Forelimb muscle (tissue), 1 donor: ENCODE results near the gene RHO. TPM values are rescaled to one million over a fixed set of nuclear protein-coding genes. Genes with fewer than 3 reads are reported as not detected.

Source experiments
- DNase-seq: peaks from one replicate; pipeline ENCODE4 v3.0.0-alpha.2; 2013; ENCODE audit warnings: low read depth
- polyA plus RNA-seq: library from polyadenylated mRNA; unstranded; fragments of 120-200 nt; gene quantifications from one replicate; pipeline ENCODE4 v1.2.1, GENCODE V29; 2013; ENCODE audit not compliant: insufficient read length

The RHO gene
- polyA plus RNA-seq, 1 donor, result 0.09 TPM

DNA sequence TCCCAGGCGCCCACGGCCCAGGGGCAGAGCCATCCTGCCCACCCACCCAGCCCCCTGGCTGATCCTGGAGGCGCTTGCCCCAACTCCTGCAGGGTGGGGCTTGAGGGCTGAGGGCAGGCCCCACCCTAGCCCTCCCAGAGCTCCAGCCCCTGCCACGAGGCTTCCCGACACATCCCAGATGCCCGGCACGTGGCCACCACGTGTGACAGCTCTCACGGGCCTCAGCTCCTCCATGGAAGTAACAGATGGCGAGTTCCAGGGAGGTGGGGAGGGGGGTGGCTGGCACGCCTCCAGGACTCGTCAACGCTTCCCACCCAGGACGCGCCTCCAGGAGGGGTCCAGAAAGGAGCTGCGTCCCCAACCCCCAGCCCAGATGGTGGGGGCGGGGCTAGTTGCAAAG lies 48.9 kb downstream of the RHO start:
- DNase-seq, result no peak

DNA sequence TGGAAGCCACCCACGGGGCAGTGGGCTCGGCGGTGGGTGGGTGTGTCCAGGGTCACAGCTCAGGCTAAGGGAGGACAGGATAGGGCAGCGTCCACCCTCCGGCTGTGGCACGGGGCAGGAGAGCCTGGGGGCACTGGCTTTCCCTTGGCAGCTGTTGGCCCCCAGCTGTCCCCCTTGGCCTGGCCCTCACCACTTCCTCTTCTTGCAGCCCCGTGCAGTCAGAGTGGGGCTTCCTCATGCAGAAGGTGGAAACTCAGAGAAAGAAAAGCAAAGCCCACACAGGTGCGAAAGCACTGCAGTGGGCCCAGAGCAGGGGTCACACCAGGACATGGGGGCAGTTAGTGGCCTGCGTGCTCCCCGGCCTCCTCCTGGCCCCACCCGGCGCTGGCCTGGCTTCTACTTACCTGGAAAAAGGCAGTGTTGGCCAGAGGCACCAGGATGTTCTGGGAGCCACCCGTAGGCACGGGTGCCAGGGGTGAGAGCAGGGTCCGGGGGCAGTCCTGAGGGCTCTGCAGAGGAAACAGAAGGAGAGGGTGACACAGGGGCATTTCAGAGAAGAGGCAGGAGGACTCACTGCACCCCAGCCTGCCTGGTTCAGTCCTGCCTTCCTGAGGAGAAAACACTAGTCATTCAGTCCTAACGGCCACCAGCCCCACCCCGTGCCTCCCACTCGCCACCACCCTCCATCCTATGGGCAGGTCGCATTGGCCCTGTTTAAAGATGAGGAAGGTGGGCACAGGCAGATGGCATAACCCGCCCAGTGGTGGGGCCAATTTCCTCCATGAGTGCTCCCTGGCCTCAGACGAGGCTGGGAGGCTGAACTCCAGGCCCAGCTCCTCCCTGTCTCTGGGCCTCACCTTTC lies 49.7 kb downstream of the RHO start:
- DNase-seq, result no peak

DNA sequence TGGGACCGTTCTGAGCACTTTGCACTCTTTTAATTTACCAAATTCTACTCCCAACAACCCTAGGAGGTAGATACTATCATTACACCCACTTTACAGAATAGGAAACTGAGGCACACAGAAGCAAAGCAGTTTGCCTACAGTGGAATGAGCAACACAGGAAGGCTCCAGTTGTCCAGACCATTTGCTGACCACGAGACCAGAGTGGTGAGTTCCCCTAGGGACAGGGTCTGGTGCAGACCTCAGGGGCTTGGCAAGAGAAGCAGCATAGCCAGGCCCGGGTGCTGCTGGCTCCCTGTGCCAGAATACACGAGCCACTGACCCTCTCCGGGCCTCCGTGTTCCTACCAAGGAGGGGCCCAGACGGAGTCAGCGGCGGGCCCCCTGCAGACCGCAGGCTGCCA lies 51.6 kb downstream of the RHO start:
- no peak for DNase-seq

DNA sequence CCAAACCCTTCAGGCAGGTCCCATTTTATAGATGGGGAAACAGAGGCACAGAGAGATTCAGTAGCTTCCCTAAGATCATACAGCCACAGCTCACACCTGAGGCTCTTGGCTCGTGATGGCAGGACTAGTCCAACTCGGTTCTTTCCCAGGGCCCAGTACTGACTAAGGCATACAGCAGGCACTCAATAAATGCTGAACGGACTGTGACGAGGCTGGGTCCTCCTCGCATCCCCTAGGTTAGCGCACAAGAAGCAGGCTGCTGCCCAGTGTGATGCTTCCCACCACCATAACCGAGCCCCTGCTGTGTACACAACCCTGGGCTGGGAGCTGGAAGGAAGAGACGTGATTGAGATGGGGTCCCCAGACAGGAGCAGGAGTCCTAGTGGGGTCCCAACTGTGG lies 53.2 kb downstream of the RHO start:
- DNase-seq, result no peak

DNA sequence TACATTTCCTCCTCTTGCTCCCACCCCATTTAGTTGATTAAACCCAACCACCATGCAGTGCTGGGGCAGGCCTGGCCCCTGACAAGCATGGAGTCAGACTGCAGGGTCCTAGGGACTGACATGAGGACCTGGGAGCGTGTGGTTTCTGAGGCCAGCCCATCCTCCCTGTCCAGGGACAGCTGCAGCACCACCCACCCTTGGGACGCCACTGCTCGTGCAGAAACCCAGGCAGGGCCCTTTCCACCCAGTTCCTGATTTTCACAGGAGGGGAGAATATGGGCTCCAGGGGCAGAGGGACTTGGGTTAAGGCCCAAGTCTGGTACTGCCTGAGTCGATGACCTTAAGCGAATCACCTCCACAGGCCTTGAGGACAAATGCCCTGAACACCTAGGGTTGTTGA lies 54.4 kb downstream of the RHO start:
- no peak for DNase-seq

DNA sequence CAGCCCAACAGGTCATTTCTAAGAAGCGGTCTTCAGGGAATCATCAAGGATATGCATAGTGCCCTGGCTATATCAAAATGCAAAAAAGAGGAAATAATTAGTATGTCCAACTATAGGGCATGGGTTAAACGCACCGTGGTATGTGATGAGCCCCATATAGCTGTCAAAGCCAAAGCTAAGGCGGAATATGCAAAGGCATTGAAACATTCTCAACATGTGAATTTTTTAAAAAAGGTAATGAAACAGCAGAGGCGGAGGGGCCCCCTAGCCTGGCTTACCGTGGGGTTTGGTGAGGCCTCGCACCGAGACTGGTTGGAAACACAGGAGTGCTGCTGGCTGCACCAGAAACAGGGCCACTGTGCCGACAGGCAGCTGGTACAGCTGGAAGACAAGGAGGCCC lies 54.9 kb downstream of the RHO start:
- DNase-seq, result no peak

DNA sequence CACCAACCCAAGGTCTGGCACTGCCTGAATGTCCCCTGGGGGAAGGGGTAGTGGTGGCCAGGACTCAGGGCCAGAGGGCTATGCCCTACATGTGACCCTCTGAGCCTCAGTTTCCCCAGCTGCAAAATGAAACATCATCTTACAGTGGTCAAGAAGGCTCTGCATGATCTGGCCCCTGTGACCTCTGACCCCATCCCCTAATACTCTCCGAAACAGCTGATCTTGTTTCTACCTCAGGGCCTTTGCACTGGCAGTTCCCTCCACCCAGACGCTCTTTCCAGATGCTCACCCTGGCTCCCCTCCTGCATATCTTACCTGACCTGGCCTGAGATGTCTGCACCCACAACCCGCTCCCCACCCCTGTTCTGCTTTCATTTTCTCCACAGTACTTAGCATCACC lies 56.2 kb downstream of the RHO start:
- no peak for DNase-seq

Other genes starting within 250 kb of the RHO start
- 21.8 TPM for gene HMCES, start 249.8 kb upstream of the RHO start, polyA plus RNA-seq
- gene EFCAB12, start 100.0 kb upstream of the RHO start, polyA plus RNA-seq, result 0.13 TPM
- 26.5 TPM for gene MBD4, start 88.7 kb upstream of the RHO start, polyA plus RNA-seq
- 33.2 TPM for gene IFT122, start 88.4 kb upstream of the RHO start, polyA plus RNA-seq
- gene H1-8, start 14.5 kb downstream of the RHO start, polyA plus RNA-seq, result not detected
- gene PLXND1, start 78.0 kb downstream of the RHO start, polyA plus RNA-seq, result 110 TPM